SU-DHL-6 (cell line): Measurements from ENCODE around the gene USP6NL.

Experiments used
- CTCF ChIP-seq: fragments of 200-600 bp; sonication (generic); IDR thresholded peaks from one replicate; pipeline ENCODE4 v1.5.1; 2017; ENCODE audit warnings: antibody characterized with exemption, mild to moderate bottlenecking, low read length, moderate library complexity; ENCODE audit not compliant: insufficient read depth, poor library complexity, severe bottlenecking
- EZH2phosphoT487 ChIP-seq: fragments of 200-600 bp; sonication (generic), shearing (Covaris generic); conservative IDR thresholded peaks from 2 replicates; pipeline ENCODE4 v1.6.1; 2018; ENCODE audit warnings: mild to moderate bottlenecking, antibody characterized with exemption, low read length, moderate library complexity, mixed read lengths

GRCh38 chr10:11444155-11444530 lies 167.3 kb downstream of the USP6NL start:
- TF ChIP-seq CTCF (no peak), EZH2phosphoT487 (no peak)
